Measurements from ENCODE around the gene SLC35D2. TPM values are rescaled to one million over a fixed set of nuclear protein-coding genes. Genes with fewer than 3 reads are reported as not detected.

Gene SLC35D2
- total RNA-seq, 1 donor from 2014 or later = 32.4 TPM

DNA sequence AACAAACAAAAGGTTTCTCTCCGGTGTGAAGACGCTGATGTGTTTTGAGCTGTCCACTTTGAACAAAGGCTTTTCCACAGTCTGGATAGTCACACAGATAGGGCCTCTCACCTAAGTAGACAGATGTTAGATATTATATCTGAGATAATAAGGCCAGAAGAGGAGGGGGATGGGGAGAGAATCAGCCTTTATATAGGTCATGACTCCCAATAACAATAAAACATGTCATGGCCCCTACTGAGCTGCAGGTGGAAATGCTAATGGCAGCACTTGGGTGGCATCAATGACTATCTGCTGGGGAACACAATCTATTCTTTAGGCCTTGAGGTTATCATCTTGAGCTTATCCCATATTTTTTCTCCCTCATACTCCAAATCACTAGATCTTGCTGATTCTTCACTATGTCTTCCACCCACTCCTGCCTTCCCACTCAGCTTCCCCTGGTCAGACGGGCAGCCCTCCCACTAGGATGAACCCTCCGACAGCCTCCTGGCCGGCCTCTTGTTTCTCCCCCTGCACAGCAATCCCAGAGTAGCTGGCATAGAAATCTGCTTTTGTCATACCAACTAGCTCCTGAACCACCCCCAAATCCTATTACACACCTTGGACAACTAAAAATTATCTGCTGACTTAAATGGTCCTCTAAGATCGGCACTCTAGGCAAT lies 11.5 kb upstream of the SLC35D2 start:
- DNase-seq (no peak), ATAC-seq (no peak)
- TF ChIP-seq, protein P1, sequence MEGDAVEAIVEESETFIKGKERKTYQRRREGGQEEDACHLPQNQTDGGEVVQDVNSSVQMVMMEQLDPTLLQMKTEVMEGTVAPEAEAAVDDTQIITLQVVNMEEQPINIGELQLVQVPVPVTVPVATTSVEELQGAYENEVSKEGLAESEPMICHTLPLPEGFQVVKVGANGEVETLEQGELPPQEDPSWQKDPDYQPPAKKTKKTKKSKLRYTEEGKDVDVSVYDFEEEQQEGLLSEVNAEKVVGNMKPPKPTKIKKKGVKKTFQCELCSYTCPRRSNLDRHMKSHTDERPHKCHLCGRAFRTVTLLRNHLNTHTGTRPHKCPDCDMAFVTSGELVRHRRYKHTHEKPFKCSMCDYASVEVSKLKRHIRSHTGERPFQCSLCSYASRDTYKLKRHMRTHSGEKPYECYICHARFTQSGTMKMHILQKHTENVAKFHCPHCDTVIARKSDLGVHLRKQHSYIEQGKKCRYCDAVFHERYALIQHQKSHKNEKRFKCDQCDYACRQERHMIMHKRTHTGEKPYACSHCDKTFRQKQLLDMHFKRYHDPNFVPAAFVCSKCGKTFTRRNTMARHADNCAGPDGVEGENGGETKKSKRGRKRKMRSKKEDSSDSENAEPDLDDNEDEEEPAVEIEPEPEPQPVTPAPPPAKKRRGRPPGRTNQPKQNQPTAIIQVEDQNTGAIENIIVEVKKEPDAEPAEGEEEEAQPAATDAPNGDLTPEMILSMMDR (IDR thresholded peaks at IDR 0.05) = no peak
- Histone ChIP-seq H3K36me3 (no peaks in the 10 kb centered on the region), H3K9me3 (no peaks in the 10 kb centered on the region), H3K4me1 (peaks cover 8% of the 10 kb centered on the region), H3K27ac (no peak overlapping the region), H3K27me3 (ENCODE audit: low read depth) (no peaks in the 10 kb centered on the region), H3K4me3 (no peak overlapping the region)
- intact Hi-C loops (cut with DNase I) = no loop called here

DNA sequence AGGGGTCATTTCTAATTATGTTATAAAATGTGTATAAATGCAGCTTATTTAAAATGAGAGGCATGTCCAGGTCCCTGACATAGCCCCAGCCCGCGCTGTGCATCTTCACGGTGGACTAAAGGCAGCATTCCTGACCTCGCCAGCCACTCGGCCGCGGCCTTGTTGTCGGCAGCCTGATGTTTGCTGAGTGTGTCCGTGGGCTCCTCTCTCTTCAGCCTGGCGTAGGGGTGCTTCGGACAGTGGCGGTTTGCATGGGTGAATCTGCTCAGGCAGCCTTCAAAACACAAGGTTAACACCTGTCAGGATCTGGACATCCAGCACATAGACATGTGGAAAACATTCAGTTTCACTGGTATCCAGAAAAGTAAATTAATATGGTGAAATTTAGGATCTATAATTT lies 8.8 kb upstream of the SLC35D2 start:
- Histone ChIP-seq H3K27me3 (ENCODE audit: low read depth) (no peaks in the 10 kb centered on the region), H3K4me1 (peaks cover 8% of the 10 kb centered on the region), H3K36me3 (no peaks in the 10 kb centered on the region), H3K9me3 (no peaks in the 10 kb centered on the region), H3K27ac (no peak overlapping the region), H3K4me3 (no peak overlapping the region)
- ATAC-seq = no peak
- intact Hi-C loops (cut with DNase I) = no loop called here
- DNase-seq = no peak
- TF ChIP-seq, protein P1 (IDR thresholded peaks at IDR 0.05) = no peak

DNA sequence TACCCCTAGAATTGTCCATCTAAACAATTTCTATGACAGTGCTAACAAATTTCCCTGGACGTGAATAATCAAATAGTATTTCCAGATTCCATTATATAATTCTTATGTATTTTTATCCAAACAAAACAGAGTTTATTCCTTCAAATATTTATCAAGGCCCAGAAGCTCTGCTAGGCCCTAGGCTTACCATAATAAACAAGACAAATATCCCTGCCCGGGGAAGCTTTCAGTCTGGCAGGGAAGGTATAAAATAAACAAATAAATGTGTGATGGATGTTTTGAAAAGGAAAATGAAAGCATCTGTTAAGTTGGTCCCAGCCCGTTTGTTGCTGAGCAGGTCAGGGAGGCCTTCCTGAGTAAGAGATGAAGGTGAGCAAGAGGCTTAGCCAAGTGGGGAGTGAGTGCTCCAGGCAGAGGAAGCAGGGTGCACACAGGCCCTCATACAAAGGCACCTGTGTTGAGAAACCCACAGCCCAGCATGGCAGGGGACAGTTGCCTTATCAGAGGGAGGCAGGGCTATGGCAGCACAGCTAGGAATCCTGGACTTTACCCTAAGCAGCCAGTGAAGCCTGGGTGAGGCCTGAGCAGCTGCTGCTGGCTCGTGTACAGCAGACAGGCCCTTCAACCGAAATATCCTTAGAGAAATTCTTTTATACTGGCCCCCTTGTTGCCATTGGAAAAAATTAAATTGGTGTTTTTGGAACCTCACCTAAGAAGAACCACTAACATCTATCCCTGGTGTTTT lies 7.7 kb upstream of the SLC35D2 start:
- Histone ChIP-seq H3K27me3 (ENCODE audit: low read depth) (no peaks in the 10 kb centered on the region), H3K27ac (peak overlapping the region; percentile 18), H3K9me3 (no peaks in the 10 kb centered on the region), H3K36me3 (no peaks in the 10 kb centered on the region), H3K4me3 (no peak overlapping the region), H3K4me1 (peaks cover 8% of the 10 kb centered on the region)
- TF ChIP-seq, protein P1 (IDR thresholded peaks at IDR 0.05) = no peak
- ATAC-seq (peak; percentile 45 to 62), DNase-seq (no peak)
- intact Hi-C loops (cut with DNase I) = no loop called here

DNA sequence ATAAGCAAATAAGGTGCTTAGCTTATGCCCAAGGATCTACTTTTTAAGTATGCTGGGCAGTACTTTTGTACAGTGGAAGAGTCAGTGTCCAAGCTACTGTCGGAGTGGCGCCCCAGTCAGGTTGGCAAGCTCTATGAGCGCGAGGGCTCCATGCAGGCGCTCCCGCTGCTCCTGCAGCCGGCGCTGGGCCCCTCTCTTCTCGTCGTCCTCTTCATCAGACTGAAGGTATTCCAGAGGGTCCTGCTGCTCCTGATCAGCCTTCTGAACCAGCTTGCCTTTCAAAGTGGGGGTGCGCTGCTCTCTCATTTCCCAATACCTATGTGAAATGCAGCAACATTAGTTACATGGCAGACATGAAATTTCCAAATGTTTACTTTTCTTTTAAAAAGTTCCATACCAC lies 4.6 kb upstream of the SLC35D2 start:
- Histone ChIP-seq H3K4me3 (no peak overlapping the region), H3K4me1 (peaks cover 8% of the 10 kb centered on the region), H3K27me3 (ENCODE audit: low read depth) (no peaks in the 10 kb centered on the region), H3K9me3 (no peaks in the 10 kb centered on the region), H3K36me3 (no peaks in the 10 kb centered on the region), H3K27ac (no peak overlapping the region)
- no peak for ATAC-seq
- no peak for DNase-seq
- TF ChIP-seq, protein P1 (IDR thresholded peaks at IDR 0.05) = no peak
- intact Hi-C loops (cut with DNase I) = no loop called here

DNA sequence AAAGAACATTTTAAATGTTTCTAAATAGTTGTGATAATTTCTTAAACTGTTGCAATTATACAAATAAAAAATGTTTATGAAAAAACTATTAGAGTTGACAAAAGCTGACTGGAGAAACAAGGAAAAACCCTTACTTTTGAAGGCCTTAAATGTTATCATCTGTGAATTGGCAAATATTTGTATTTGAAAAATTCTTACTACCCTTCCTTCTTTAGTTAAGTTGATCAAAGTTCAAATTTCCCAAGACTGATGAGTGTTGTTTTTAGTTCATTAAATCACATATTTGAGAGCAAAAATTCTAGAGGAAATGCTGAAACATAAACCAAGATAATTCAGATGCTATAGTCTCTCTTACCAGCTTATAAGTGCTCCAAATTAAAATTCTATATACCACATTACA lies 2.6 kb upstream of the SLC35D2 start:
- H3K36me3 ChIP-seq = no peaks in the 10 kb centered on the region
- TF ChIP-seq, protein P1 (IDR thresholded peaks at IDR 0.05) = no peak
- ATAC-seq = no peak
- H3K9me3 ChIP-seq = no peaks in the 10 kb centered on the region
- intact Hi-C loops (cut with DNase I) = no loop called here
- H3K4me1 ChIP-seq = peaks cover 23% of the 10 kb centered on the region
- no peak for DNase-seq
- H3K27me3 ChIP-seq (ENCODE audit: low read depth) = no peaks in the 10 kb centered on the region
- H3K4me3 ChIP-seq = no peak overlapping the region
- no peak overlapping the region for H3K27ac ChIP-seq

All from lower lobe of right lung (tissue), 2 donors.